ENCODE measurements around the gene KCNA2.
A peak's percentile ranks its signal among the peaks of the same experiment; 100 is the strongest.

The KCNA2 gene

GRCh38 chr1:110605901-110606656 lies at the start of gene KCNA2:
Gene KCNA2, minus strand, starts transcription at chr1:110606358. Its CDS starts 1,576 bp downstream, at chr1:110604782.
- no peak for DNase-seq

GRCh38 chr1:110650609-110651008 lies 44.5 kb upstream of the KCNA2 start:
- DNase-seq = no peak

GRCh38 chr1:110648417-110648816 lies 42.3 kb upstream of the KCNA2 start:
- DNase-seq = no peak

DNA sequence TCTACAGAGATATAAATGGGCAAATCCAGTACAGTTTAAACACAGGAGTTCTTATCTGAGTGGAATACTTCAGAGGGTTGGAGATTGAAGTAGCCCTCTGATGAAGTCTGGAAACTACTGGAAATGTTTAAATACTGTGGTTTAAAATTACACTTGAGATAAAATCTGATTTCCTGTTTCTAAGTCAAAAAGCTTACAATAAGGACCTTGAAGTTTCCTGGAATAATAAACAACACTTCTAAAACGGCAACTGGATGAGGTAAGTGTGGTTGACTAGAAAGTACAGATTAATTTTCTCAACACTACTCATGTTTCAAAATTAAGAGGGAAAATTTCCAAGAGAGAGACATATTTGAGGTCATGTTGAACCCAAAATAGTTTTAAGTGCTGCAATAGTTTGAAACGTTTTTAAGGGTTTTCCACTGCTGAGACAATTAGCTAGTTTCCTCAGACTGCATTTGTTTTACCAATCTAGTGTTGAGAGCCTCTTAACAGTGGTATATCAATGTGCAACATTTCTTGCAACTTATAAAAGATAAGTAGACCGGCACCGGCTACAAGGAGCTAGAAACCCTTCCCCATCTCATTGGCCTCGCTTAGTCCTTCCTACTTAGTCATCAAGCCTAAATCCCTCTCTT lies 41.2 kb upstream of the KCNA2 start:
- DNase-seq = peak; percentile 77

GRCh38 chr1:110645821-110646735 lies 39.9 kb upstream of the KCNA2 start:
- DNase-seq = no peak

DNA sequence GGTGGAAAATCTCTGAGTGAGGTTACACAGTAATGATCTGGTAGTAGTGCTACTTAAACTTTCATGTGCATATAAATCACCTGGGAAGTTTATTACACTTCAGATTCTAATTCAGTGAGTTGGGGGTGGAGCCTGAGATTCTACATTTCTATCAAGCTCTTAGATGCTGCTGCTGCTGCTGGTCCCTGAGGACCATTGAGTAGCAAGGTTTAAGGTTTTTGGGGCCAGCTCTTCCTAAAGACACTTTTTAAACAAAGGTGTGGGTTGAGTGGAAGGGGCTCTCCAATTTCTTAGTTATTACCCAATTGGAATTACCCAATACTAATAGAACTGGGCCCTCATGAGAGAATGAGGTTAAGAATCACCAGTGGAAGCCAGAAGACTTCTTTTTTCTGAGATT lies 39.1 kb upstream of the KCNA2 start:
- no peak for DNase-seq

DNA sequence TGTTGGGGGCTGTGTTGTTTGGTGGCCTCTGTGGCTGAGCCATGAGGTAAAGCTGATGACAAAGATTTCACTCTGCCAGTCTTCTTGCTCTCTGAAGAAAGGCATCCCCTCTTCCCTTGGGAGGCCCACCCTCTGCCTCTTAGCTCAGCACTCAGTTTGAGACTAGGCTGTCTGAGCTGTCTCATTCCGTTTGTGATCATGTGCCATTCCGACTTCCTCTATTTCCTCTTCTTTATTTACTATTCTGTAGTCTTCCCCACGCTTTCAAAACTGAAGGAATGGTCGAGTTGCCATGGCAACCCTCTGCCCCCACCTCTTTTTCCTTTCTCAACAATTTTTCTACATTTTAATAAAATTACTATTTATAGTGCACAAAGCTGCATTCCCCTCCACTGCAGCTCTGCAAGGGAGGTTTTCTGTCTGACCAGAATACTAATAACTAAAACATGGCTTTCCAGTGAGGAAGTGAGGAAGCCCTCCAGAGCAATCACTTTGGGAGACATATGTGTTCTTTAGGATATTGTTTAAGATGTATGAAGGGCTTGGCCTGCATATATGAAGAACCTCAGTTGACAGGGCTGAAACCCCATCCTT lies 37.8 kb upstream of the KCNA2 start:
- DNase-seq = no peak

GRCh38 chr1:110639724-110640386 lies 33.7 kb upstream of the KCNA2 start:
- no peak for DNase-seq

DNA sequence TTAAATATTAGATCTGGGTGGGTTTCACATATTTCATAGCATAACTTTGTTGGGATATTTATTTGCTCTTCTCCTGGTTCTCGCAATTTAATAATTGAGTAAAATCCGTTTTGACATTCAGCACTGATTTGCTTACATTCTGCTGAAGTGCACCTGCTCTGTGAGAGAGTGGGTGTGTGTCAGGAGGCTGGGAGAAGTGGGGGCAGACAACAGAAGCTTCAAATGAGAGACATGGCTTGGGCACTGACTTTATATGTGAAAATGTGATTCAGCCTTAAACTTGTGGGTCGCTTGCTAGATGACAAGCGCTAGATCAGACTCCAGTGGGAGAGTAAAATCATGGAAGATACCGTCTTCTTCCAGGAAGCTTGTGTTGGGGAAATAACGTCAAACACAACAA lies 32.4 kb upstream of the KCNA2 start:
- DNase-seq = no peak

- no peak for DNase-seq
Measured at GRCh38 chr1:110638058-110638457, 31.9 kb upstream of the KCNA2 start.

GRCh38 chr1:110637475-110637874 lies 31.3 kb upstream of the KCNA2 start:
- DNase-seq = no peak

DNA sequence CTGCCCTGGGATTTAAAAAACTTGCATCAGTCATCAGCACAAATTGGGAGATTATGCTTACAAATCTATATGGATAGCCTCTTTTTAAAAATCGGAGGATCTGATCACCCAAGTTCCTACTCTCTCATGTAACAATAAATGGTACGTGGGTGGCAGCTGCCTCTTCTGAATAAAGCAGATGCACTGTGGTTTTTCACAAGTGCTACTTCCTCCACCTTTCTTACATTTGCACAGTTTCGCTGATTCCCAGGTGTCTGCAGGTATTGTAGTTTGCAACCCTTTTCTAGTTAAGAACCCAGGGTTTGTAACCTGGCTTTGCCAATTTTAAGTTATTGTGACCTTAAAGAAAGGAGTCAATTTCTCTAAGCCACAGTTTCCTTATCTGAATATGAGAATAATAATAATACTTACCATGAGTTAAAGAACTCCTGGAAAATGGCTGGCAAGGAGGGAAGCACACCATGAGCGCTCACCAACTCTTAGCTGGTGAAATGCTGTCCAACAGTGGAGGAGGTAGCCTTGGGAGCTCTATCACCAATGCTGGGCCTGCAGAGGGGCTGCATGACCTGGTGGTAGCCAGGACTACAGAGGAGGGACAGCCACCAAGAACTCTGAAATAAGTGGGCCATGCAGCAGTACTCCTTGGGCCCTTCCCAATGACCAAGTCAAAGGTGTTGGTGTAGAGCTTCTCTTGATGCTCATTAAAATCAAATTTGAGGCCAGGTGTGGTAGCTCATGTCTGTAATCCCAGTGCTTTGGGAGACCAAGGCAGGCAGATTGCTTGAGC lies 30.2 kb upstream of the KCNA2 start:
- DNase-seq = no peak

DNA sequence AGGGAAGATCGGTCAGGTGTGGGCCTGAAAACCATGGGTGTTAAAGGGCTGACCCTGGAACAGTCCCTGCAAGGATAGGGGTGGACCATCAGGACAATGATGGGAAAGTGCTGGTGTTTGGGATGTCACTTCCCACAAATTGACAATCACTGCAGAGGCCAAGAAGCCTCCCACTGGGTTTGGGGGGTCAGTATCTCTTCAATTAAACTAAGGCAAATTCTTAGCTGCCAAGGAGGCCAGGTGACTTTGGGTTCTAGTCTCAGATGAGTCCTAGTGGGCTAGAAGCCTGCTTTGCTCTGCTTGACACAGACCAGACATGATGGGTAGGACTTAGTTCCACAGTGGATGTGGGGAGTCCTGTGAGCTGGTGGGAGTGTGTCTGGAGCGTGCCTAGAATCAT lies 29.3 kb upstream of the KCNA2 start:
- DNase-seq = no peak

- no peak for DNase-seq
Measured at GRCh38 chr1:110634455-110635311, 28.5 kb upstream of the KCNA2 start.

- no peak for DNase-seq
Measured at GRCh38 chr1:110634086-110634454, 27.9 kb upstream of the KCNA2 start.

DNA sequence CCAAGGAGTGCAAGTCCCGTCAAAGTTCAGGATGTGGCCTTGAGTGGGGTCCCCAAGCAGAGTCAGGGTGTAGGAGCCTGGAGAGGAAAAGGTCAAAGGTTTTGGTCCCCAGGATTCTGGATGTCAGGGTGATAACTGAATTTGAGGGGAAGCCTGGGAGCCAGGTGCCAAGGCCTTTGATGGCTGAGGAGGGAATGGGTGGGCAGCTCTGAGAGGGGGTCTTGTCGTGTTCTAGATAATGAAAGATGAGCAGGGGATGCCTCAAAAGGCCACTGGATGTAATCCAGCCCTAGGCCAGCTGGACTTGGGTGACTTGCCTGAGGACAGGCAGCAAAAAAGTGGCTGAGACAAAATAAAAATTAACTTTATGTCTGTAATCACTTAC lies 27.5 kb upstream of the KCNA2 start:
- no peak for DNase-seq

- no peak for DNase-seq
Measured at GRCh38 chr1:110631836-110632620, 25.9 kb upstream of the KCNA2 start.

DNA sequence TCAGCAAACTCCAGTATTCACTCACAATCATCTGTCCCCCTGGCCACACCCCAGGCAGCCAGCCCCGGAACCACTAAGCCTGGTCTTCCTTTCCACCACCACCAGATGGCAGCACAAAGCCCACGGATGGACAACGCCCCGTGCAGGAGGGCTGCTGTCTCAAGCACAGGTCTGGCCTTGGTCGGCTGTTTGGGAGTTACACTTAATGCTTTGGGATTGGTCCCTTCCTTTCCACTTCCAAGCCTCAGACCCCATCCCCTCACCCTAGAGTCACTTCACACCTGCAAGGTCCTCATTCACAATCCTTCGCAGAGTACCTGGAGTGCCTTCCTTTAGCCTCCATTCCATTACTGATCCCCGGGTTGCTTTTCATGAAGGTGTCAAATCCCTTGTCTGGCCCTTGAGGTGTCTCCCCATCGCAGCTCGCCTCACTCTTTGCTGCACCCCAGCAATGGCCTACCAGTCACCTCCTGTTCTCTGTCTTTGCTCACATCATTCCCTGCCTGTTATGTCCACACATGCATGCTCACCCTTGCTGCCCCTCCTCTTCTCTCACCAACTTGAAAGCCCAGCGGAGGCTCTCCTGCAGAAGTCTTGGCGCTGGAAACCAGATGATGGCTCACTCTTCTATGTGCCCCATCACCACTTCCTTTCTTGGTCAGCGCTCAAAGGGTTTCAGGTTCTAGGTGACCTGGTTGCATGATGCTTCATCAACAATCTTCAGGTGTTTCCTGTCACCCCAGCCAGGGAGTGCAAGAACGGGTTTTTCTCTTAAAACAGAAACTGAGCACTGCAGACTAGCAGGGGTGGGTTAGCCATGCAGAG lies 24.9 kb upstream of the KCNA2 start:
- DNase-seq = no peak
